GM10248 (cell line): ENCODE data around the gene BARX2.

Source experiments
- CTCF ChIA-PET: fragments of 300-600 bp; sonication (Branson Sonifier 250); formaldehyde crosslinking; extraction: SDS; loops from one replicate; lab custom pipeline; 2021; ENCODE audit warnings: antibody characterized with exemption; lab: Yijun Ruan, JAX
- POLR2A ChIA-PET: fragments of 350-650 bp; sonication (Branson Sonifier 250); formaldehyde crosslinking; extraction: SDS; loops from one replicate; lab custom pipeline; 2020; ENCODE audit warnings: antibody characterized with exemption; lab: Yijun Ruan, JAX
- DNase-seq: peaks from one replicate; pipeline ENCODE4 v3.0.0; 2012; ENCODE audit errors: extremely low spot score
- CTCF ChIP-seq: IDR thresholded peaks from 2 replicates; pipeline ENCODE4 v1.5.1; 2012; ENCODE audit warnings: mild to moderate bottlenecking, low read depth; ENCODE audit errors: extremely low read depth, missing control alignments, control extremely low read depth

The BARX2 gene

GRCh38 chr11:129417458-129417857 is 41.8 kb downstream of the BARX2 start:
- no peak for TF ChIP-seq CTCF
- ChIA-PET CTCF (interaction anchor here (1.2 to 1.8 kb wide), 3 partner anchors 11 to 18 kb away, joined by 3 to 6 read pairs (median 5); no protein-coding TSS in a partner anchor), POLR2A (no interaction called here)
- no peak for DNase-seq

DNA sequence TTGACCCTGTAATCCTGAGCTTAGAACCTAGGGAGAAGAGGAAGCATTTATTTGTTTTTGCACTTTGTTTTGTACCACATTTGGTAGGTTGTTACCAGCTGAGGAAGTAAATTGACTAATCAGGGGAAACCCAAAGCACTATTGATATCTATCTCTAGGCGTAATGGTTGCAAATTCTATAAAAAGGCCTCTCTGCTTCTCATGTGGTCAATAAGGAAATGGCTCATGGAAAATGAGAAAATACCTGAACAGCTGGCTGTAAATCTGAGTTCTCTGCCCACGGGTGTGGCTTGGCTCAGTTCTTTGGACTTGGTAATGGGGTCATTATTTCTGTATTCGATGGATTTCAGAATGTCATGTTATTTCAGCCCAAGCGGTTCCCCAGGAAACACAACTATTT is 42.4 kb downstream of the BARX2 start:
- CTCF ChIA-PET, result interaction anchor here (0.7 to 1.8 kb wide), 4 partner anchors 11 to 788 kb away, joined by 3 to 6 read pairs (median 4); no protein-coding TSS in a partner anchor
- POLR2A ChIA-PET, result no interaction called here
- peak; percentile 53 for DNase-seq
- TF ChIP-seq CTCF, result no peak

GRCh38 chr11:129419386-129419785 is 43.7 kb downstream of the BARX2 start:
- POLR2A ChIA-PET, result no interaction called here
- TF ChIP-seq CTCF, result no peak
- DNase-seq, result no peak
- CTCF ChIA-PET, result no interaction called here

DNA sequence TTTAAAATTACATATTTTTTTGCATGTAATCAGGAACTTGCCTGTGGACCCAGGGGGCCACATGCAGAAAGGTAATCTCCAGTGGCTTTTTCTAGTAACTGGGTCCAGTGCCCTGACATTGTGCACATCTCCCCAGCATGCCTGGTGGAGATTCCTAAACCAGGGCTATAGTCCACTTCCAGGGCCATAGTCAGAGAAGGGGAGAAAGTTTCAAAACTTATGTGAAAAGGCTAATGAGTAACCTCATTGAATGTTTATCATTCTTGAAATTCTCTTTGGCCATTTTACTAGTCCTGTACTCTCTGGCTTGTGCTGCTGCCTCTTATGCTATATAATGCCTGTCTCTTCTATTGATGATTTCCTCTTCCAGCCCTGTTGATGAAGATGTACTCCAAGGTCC is 47.8 kb downstream of the BARX2 start:
- TF ChIP-seq CTCF, result no peak
- DNase-seq, result no peak
- CTCF ChIA-PET, result no interaction called here
- POLR2A ChIA-PET, result no interaction called here

- ChIA-PET CTCF (interaction anchor here (0.7 to 1.3 kb wide), 2 partner anchors 10 to 15 kb away, joined by 3 to 4 read pairs; no protein-coding TSS in a partner anchor), POLR2A (no interaction called here)
- no peak for TF ChIP-seq CTCF
- no peak for DNase-seq
Observed at GRCh38 chr11:129425214-129425613, 49.6 kb downstream of the BARX2 start.

DNA sequence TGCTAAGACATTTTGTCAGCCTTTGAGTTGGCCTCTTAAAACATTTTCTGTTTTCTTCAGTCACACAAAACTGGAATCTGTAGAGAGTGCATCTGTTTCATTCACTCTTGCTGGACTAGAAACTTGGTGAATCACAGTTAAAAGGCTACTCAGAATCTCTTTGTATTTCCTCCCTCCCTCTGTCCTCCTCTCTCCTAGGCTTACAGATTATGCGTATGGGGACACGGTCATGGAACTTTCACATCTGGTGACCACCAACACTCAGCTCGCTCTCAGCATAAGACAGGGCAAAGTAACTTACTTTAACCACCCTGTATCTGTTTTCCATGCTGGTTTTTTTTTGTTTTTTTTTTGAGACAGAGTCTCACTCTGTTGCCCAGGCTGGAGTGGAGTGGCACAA is 50.4 kb downstream of the BARX2 start:
- ChIA-PET POLR2A (no interaction called here), CTCF (no interaction called here)
- DNase-seq, result no peak
- no peak for TF ChIP-seq CTCF
